Stimulated activated CD8-positive, alpha-beta memory T cell treated with anti-CD3 and anti-CD28 coated beads, Interleukin-12 subunit alpha, Interleukin-12 subunit beta, amount 100 ng/mL, for 1 hour (primary cell): Measurements from ENCODE around the gene KCNS3.
"Not testable (repeated sequence)": the region's sequence is repeated elsewhere in the genome, so short reads cannot be mapped to it uniquely, and the experiment has no call there.

Source experiments
- DNase-seq: peaks from one replicate; pipeline ENCODE4 v3.0.0-alpha.2; 2020; ENCODE audit warnings: low read depth

Gene KCNS3

GRCh38 chr2:17947113-17947512 is 68.6 kb downstream of the KCNS3 start:
- DNase-seq = no peak

GRCh38 chr2:17950006-17950405 is 71.5 kb downstream of the KCNS3 start:
- no peak for DNase-seq

GRCh38 chr2:17951563-17951962 is 73.1 kb downstream of the KCNS3 start:
- DNase-seq = no peak

GRCh38 chr2:17958466-17959092 is 80.1 kb downstream of the KCNS3 start:
- DNase-seq = no peak

- DNase-seq = no peak
Measured at GRCh38 chr2:17959356-17959755, 80.9 kb downstream of the KCNS3 start.

DNA sequence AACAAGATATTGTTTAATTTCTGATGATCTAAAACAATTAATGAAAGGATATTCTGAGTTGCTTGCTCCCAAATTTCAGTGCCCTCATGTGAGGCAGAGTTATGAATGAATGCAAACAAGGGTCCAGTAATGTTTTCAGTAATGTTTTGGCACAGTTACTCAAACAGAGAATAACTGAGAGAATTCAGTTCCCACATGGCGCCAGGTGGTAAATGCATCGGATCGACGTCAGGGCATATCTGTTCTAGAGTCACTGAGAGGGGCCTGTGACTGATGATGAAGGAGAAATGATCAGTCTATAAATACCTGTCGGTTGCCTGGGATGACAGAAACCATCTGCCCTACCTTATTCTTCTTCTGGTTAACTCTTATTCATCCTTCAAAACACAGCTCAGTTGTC is 81.4 kb downstream of the KCNS3 start:
- no peak for DNase-seq

DNA sequence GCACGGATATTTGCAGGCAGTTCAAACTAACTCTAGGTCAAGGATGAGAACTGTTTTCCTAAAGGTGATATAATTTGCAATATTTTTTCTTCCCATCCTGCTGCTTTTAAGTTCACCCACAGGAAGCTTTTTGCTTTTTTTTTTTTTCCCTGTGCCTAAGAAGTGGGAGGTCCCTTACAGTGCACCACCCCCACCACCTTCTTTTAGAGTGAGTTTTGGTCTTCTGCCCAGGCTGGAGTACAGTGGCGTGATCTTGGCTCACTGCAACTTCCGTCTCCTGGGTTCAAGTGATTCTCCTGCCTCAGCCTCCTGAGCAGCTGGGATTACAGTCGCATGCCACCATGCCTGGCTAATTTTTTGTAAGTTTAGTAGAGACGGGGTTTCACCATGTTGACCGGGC is 82.5 kb downstream of the KCNS3 start:
- DNase-seq = no peak

- no peak for DNase-seq
Measured at GRCh38 chr2:17961789-17962188, 83.3 kb downstream of the KCNS3 start.

DNA sequence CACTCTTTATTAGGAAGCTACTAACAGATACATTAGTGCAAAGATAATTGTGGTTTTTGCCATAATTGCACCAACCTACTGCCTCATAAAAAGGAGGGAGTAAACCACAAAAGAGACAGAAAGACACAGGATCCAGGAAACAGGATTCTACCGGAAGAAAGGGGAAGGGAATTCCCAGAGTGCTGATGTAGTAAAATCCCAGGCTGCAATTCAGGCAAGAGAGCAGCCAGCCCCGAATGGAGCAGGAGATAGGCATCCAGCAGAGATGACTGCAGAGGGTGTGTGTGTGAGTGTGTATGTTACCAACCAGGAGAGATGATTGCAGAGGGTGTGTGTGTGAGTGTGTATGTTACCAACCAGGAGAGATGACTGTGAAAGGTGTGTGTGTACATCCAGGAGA is 84.4 kb downstream of the KCNS3 start:
- no peak for DNase-seq

DNA sequence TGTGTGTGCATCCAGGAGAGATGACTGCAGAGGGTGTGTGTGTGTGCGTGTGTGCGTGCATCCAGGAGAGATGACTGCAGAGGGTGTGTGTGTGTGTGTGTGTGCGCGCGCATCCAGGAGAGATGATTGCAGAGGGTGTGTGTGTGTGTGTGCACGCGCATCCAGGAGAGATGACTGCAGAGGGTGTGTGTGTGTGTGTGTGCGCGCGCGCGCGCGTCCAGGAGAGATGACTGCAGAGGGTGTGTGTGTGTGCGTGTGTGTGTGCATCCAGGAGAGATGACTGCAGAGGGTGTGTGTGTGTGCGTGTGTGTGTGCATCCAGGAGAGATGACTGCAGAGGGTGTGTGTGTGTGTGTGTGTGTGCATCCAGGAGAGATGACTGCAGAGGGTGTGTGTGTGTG is 85.1 kb downstream of the KCNS3 start:
- not testable (repeated sequence) for DNase-seq

DNA sequence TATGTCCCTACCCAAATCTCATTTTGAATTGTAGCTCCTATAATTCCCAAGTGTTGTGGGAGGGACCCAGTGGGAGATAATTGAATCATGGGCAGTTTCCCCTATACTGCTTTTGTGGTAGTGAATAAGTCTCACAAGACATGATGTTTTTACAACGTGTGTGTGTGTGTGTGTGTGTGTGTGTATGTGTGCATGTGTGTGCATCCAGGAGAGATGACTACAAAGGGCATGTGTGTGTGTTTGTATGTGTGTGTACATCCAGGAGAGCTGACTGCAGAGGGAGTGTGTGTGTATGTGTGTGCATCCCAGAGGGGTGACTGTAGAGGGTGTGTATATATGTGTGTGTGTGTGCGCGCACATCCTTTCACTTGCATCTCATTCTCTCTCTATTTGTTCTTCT is 86.7 kb downstream of the KCNS3 start:
- DNase-seq = no peak

- DNase-seq = no peak
Measured at GRCh38 chr2:17966798-17967197, 88.3 kb downstream of the KCNS3 start.

DNA sequence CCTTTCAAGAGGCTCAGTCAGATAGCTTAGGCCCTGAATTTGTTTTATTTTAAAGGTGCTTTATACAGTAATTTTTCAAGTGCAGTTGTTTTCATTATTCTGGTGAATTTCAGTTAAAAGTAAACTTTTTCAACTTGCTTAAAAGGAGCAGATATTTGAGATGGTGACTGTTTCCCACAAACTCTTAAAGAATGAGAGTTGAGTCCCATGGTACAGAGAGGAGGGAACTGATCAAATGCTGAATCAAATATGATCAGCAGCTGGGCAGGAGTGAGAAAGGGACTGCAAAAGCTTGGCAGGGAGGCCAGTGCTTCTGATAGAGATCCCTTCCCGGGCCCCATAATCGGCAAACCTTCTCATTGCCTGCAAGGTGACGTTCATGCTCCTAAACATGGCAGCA is 91.2 kb downstream of the KCNS3 start:
- no peak for DNase-seq

GRCh38 chr2:17971531-17972125 is 93.2 kb downstream of the KCNS3 start:
- no peak for DNase-seq

GRCh38 chr2:17972991-17973390 is 94.5 kb downstream of the KCNS3 start:
- no peak for DNase-seq

DNA sequence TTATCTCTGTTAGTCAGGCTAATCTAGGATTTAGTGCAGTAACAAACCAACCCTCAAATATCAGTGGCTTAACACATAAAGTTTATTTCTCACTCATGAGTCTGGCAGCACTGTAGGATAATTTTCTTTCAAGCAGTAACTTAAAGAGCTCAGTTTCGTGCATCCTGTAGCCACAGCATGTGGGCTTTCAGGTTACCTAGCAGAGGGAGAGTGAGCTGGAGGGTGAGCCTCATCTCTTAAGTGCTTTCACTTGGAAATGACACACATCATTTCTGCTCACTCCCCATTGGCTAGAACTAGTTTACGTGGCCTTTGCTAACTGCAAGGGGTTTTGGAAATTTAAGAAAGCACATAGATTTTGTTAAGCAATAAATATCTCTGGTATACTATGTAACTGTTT is 96.9 kb downstream of the KCNS3 start:
- DNase-seq = no peak

DNA sequence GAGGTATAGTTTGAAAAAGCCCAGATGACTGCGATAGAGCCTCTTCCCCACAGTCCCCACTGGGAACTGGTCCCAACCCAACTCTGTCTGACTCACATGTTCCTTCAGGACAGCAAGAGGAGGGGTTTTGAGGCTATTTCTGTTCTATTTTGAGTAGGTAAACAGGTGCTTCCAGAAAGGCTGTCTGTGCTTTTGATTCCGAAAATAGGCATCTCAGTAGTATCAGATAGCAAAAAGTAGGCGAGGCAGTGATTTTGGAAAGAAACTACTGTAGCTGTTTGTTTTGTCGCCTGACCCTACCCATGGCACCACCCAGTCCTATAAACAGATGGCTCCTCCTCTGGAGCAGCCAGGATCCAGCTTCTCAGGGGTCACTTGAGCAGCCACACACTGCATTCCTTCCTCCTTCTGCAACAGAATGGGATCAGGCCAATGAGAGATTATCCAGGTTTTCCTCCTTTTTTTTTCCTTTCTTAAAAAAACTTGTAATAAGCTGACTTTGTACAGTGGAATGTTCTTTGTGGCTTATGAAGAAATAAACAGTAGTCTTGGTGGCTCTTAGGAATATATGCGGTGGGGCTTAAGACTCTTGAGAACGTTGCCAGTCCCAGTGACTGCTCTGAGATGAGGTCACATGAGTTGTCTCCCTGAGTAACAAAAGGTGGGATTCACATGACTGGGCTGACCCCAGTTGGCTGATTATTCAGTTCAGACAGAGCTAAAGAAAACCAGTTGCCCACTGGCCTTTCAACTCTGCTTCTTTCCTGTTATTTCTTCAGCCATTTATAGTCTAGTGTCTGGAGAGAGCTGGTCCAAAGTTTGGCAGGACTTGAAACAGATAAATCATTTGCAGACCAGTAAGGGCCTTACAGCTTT is 98.6 kb downstream of the KCNS3 start:
- DNase-seq = no peak

GRCh38 chr2:17979707-17980106 is 101.2 kb downstream of the KCNS3 start:
- no peak for DNase-seq

GRCh38 chr2:17981936-17982335 is 103.5 kb downstream of the KCNS3 start:
- no peak for DNase-seq
